ENCODE results near the gene RNU1-1. TPM values are rescaled to one million over a fixed set of nuclear protein-coding genes. Genes with fewer than 3 reads are reported as not detected.
A peak's percentile ranks its signal among the peaks of the same experiment; 100 is the strongest.
"Not testable (repeated sequence)": the region's sequence is repeated elsewhere in the genome, so short reads cannot be mapped to it uniquely, and the experiment has no call there.

RNU1-1 gene
- total and polyA plus RNA-seq, 8 donors = 687 to 5,169 (median 2,340) TPM; not detected in 2

GRCh38 chr1:16478091-16478490, 36.0 kb downstream of the RNU1-1 start:
- H3K27me3 ChIP-seq = no peaks in the 10 kb centered on the region
- 93 to 97% methylated on average over 8 to 12 of the region's 12 CpGs for WGBS, 2 donors
- no peak for FAIRE-seq
- intact Hi-C loops (cut with DNase I) = no loop called here
- peaks cover 0 to 19% (median 5%) of the 10 kb centered on the region in 3 donors for H3K36me3 ChIP-seq
- TF ChIP-seq CTCF (IDR thresholded peaks at IDR 0.05) = no peak
- no peak overlapping the region for H3K4me3 ChIP-seq
- H3K27ac ChIP-seq = no peak overlapping the region
- no peaks in the 10 kb centered on the region for H3K4me1 ChIP-seq
- no peaks in the 10 kb centered on the region for H3K9me3 ChIP-seq
- DNase-seq = peak in 1 of 6 donors; percentile 35
- no peak for ATAC-seq

DNA sequence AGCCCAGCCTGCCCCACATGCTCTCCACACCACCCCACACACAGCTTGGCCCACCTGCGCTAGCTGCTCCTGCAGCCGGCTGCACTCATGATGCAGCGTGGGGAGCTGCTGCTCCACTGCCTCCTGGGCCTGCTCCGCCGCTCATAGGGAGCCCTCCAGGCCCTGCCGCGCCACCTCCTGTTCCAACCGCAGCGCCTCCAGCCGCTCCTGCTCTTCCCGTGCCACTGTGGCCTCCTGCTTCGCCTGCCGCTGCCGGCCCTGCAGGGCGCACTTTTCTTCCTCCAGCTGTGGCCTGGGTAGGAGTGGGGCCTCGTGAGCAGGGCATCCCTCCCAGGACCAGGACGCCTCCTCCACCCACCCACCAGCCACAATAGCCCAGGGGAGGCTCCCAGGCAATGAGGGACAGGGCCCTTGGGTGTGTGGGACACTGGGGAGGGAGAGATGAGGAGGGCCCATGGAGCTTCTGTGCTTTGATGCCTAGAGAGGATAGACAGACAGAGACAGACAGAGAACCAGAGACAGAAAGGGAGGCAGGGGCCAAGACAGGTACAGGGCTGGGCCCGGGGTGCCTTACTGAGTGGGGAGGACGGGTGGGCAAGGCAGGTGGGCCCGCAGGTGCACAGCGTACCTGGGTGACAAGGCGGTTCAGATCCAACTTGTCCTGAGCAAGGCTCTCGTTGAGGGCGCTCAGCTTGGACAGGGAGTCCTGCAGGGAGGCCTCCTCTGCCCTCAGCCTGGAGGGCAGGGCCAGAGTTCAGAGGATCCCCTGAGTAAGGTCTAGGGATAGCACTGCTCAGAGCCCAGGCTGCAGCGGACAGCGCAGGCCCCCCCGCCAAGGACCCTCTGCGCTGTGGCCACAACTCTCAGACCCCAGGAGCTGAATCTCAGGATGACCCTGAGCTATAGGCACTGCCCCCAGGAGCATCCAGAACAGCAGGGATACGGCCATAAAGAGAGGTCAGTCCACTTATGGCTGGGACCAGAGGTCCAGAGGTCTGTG, 38.0 kb downstream of the RNU1-1 start:
- H3K27ac ChIP-seq; intact Hi-C loops (cut with DNase I); H3K27me3 ChIP-seq; ATAC-seq; H3K4me3 ChIP-seq; H3K4me1 ChIP-seq; FAIRE-seq; H3K9me3 ChIP-seq: not testable (repeated sequence)
- 92 to 93% methylated on average over 21 to 29 of the region's 29 CpGs for WGBS, 2 donors
- peak in 1 of 6 donors; percentile 30 for DNase-seq
- peaks cover 0 to 27% (median 5%) of the 10 kb centered on the region in 3 donors for H3K36me3 ChIP-seq

DNA sequence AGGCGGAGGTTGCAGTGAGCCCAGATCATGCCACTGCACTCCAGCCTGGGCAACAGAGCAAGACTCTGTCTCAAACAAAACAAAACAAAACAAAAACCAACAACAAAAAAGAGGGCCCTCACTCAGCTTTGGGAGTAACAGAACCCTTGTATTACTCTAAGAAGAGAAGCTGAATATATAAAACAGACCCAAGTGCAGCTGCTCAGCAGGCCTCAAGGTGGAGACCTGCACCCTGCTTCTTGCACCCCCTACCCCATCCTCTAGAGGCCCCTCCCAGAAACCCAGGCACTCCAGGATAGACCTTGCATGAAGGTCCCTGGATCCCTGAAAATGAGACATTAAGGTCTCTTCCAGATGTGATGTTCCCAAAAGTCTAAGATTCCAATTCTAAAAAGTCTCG, 39.2 kb downstream of the RNU1-1 start:
- H3K4me3 ChIP-seq; intact Hi-C loops (cut with DNase I); H3K27me3 ChIP-seq; ATAC-seq; DNase-seq; H3K9me3 ChIP-seq; H3K27ac ChIP-seq; H3K4me1 ChIP-seq; FAIRE-seq: not testable (repeated sequence)
- H3K36me3 ChIP-seq = peaks cover 0 to 27% (median 5%) of the 10 kb centered on the region in 3 donors
- WGBS, 2 donors = 97 to 99% methylated on average over 2 of the region's 2 CpGs

GRCh38 chr1:16474166-16474800, 39.8 kb downstream of the RNU1-1 start:
- H3K27me3 ChIP-seq = no peaks in the 10 kb centered on the region

DNA sequence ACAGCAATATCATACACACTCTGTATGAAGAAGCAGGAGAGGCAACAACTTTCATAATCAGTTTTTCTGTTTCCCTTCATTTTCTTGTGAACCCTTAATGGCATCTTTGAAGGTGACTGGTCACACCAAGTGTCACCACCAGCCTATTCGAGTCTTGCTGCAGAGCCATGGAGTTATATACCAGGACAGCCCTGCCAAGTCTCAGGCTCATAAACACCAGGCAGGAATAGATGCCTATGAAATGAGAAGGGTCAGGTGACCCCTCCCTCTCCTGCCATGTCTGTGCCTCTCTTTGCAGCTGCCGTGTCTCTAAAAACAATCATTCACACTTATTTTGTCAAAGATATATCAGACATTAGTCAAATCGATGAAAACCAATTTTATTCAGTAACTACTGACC, 45.5 kb downstream of the RNU1-1 start:
- H3K27ac ChIP-seq = no peak overlapping the region
- H3K4me3 ChIP-seq = no peak overlapping the region
- no peaks in the 10 kb centered on the region for H3K4me1 ChIP-seq
- FAIRE-seq (no peak), ATAC-seq (no peak), DNase-seq (no peak)
- no peaks in the 10 kb centered on the region for H3K9me3 ChIP-seq
- intact Hi-C loops (cut with DNase I) = no loop called here
- TF ChIP-seq CTCF (IDR thresholded peaks at IDR 0.05) = no peak
- H3K36me3 ChIP-seq = peaks cover 0 to 8% (median 0%) of the 10 kb centered on the region in 3 donors
- no peaks in the 10 kb centered on the region for H3K27me3 ChIP-seq
- WGBS, 2 donors = 72 to 89% methylated on average over 3 of the region's 3 CpGs

More at GRCh38 chr1:16474166-16474800, 39.8 kb downstream of the RNU1-1 start:
- intact Hi-C loops (cut with DNase I) = no loop called here
- WGBS, 2 donors = 89 to 90% methylated on average over 28 of the region's 28 CpGs
- ATAC-seq (no peak), FAIRE-seq (no peak), DNase-seq (no peak)
- TF ChIP-seq CTCF (IDR thresholded peaks at IDR 0.05) = no peak
- peaks cover 0 to 27% (median 5%) of the 10 kb centered on the region in 3 donors for H3K36me3 ChIP-seq
- no peaks in the 10 kb centered on the region for H3K4me1 ChIP-seq
- no peaks in the 10 kb centered on the region for H3K9me3 ChIP-seq
- H3K27ac ChIP-seq = no peak overlapping the region
- H3K4me3 ChIP-seq = no peak overlapping the region
